ENCODE results near the gene UGT1A9. TPM values are rescaled to one million over a fixed set of nuclear protein-coding genes. Genes with fewer than 3 reads are reported as not detected.

UGT1A9 gene
- polyA plus RNA-seq, 1 donor from 2014 or later: not detected

DNA sequence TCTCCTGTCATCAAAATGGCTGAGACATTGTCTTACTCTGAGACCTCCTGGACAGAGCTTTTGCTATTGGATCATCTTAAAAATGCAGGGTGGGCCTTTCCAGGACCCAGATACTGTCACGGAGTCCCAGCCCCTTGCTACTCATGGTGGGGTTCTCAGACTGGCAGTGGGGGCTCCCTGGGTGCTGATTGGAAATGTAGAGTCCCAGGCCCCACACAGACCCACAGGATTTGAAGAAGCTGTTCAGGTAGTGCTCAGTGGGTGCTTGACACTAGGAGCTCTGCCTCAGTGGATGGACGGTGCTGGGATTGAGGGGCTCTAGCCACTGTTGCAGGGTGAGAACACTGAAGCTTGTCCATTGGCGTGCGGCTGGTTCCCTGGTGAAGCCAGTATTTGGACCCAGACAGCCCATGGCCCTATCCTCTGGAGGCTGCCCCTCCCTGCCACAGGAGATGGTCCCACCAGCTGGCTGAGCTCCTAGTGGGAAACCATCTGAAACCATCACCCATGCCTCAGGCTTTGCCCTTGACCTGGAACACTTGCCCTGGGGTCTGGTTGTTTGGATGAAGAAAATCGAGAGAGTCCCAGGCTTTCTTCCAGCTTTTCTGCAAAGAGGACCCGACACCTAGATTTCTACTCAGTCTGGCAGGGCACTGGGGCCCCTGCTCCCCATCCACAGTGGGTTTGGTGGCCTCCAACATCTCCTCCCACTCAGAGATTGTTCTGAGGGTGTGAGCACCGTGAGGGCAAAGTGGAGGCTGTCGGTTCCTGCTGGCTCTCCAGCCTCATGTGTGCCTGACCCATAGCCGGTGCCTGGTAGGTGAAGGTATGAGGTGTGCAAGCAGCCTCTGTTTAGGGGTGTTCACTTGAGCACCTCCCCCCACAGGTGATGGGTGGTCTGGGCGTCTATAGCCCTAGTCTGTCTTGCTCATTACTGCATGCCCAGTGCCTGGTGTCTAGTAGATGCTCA lies 136.6 kb downstream of the UGT1A9 start:
- no peak for TF ChIP-seq SMC3 (conservative IDR thresholded peaks at IDR 0.05; ENCODE audit: poor library complexity)
- no peak for TF ChIP-seq EP300 (conservative IDR thresholded peaks at IDR 0.05; ENCODE audit: poor library complexity, severe bottlenecking)
- TF ChIP-seq RAD21 (conservative IDR thresholded peaks at IDR 0.05): no peak
- TF ChIP-seq POLR2AphosphoS5 (IDR thresholded peaks at IDR 0.05): no peak
- TF ChIP-seq, protein P1, sequence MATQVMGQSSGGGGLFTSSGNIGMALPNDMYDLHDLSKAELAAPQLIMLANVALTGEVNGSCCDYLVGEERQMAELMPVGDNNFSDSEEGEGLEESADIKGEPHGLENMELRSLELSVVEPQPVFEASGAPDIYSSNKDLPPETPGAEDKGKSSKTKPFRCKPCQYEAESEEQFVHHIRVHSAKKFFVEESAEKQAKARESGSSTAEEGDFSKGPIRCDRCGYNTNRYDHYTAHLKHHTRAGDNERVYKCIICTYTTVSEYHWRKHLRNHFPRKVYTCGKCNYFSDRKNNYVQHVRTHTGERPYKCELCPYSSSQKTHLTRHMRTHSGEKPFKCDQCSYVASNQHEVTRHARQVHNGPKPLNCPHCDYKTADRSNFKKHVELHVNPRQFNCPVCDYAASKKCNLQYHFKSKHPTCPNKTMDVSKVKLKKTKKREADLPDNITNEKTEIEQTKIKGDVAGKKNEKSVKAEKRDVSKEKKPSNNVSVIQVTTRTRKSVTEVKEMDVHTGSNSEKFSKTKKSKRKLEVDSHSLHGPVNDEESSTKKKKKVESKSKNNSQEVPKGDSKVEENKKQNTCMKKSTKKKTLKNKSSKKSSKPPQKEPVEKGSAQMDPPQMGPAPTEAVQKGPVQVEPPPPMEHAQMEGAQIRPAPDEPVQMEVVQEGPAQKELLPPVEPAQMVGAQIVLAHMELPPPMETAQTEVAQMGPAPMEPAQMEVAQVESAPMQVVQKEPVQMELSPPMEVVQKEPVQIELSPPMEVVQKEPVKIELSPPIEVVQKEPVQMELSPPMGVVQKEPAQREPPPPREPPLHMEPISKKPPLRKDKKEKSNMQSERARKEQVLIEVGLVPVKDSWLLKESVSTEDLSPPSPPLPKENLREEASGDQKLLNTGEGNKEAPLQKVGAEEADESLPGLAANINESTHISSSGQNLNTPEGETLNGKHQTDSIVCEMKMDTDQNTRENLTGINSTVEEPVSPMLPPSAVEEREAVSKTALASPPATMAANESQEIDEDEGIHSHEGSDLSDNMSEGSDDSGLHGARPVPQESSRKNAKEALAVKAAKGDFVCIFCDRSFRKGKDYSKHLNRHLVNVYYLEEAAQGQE (IDR thresholded peaks at IDR 0.05; ENCODE audit: borderline replicate concordance): no peak
- TF ChIP-seq EZH2 (IDR thresholded peaks at IDR 0.05; ENCODE audit: borderline replicate concordance, insufficient read depth, low read length, poor library complexity, severe bottlenecking): no peak
- TF ChIP-seq TAF1 (IDR thresholded peaks at IDR 0.05; ENCODE audit: low read depth): no peak
- TF ChIP-seq, protein P2, sequence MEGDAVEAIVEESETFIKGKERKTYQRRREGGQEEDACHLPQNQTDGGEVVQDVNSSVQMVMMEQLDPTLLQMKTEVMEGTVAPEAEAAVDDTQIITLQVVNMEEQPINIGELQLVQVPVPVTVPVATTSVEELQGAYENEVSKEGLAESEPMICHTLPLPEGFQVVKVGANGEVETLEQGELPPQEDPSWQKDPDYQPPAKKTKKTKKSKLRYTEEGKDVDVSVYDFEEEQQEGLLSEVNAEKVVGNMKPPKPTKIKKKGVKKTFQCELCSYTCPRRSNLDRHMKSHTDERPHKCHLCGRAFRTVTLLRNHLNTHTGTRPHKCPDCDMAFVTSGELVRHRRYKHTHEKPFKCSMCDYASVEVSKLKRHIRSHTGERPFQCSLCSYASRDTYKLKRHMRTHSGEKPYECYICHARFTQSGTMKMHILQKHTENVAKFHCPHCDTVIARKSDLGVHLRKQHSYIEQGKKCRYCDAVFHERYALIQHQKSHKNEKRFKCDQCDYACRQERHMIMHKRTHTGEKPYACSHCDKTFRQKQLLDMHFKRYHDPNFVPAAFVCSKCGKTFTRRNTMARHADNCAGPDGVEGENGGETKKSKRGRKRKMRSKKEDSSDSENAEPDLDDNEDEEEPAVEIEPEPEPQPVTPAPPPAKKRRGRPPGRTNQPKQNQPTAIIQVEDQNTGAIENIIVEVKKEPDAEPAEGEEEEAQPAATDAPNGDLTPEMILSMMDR (IDR thresholded peaks at IDR 0.05; ENCODE audit: poor library complexity, severe bottlenecking): no peak
- TF ChIP-seq MXI1 (conservative IDR thresholded peaks at IDR 0.05; ENCODE audit: poor library complexity, severe bottlenecking): no peak
- H3K27ac ChIP-seq (ENCODE audit: low read length): no peak overlapping the region
- H3K79me2 ChIP-seq (replicated peaks; ENCODE audit: insufficient read depth, low read length): no peaks in the 10 kb centered on the region
- H3K27me3 ChIP-seq (ENCODE audit: insufficient read depth, low read depth, low read length): no peaks in the 10 kb centered on the region
- H3K9me2 ChIP-seq (ENCODE audit: insufficient read depth, low read length): no peaks in the 10 kb centered on the region
- no peak overlapping the region for H3K4me3 ChIP-seq (ENCODE audit: low read length)
- no peak overlapping the region for H3K9ac ChIP-seq (ENCODE audit: low read length)
- H2AFZ ChIP-seq (ENCODE audit: low read depth, low read length): no peak overlapping the region
- no peaks in the 10 kb centered on the region for H3F3A ChIP-seq (ENCODE audit: insufficient read depth, low read length, poor library complexity, severe bottlenecking)
- H3K4me2 ChIP-seq (ENCODE audit: low read length): no peak overlapping the region
- H3K36me3 ChIP-seq (ENCODE audit: insufficient read depth, low read length): no peaks in the 10 kb centered on the region
- H4K20me1 ChIP-seq (ENCODE audit: insufficient read depth): no peaks in the 10 kb centered on the region
- no peaks in the 10 kb centered on the region for H3K9me3 ChIP-seq (ENCODE audit: low read length)

DNA sequence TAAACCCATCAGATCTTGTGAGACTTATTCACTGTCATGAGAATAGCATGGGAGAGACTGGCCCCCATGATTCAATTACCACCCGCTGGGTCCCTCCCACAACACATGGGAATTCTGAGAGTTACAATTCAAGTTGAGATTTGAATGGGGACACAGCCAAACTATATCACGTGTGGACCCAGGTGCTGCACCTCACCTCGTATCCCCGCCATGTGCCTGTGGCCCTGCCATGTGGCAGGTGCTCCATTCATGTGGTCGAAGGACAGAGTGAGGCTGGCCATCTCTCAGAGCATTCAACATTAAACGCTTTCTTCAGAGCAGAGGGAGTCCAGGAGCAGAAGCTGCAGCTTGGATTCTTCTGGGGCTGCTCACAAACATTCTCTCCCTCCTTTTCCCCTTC lies 138.7 kb downstream of the UGT1A9 start:
- TF ChIP-seq TAF1 (IDR thresholded peaks at IDR 0.05; ENCODE audit: low read depth) (no peak), MXI1 (conservative IDR thresholded peaks at IDR 0.05; ENCODE audit: poor library complexity, severe bottlenecking) (no peak), SMC3 (conservative IDR thresholded peaks at IDR 0.05; ENCODE audit: poor library complexity) (no peak), EZH2 (IDR thresholded peaks at IDR 0.05; ENCODE audit: borderline replicate concordance, insufficient read depth, low read length, poor library complexity, severe bottlenecking) (no peak)
- Histone ChIP-seq H3K9ac (ENCODE audit: low read length) (no peak overlapping the region), H3K9me2 (ENCODE audit: insufficient read depth, low read length) (no peaks in the 10 kb centered on the region), H3F3A (ENCODE audit: insufficient read depth, low read length, poor library complexity, severe bottlenecking) (no peaks in the 10 kb centered on the region), H3K27me3 (ENCODE audit: insufficient read depth, low read depth, low read length) (no peaks in the 10 kb centered on the region), H3K27ac (ENCODE audit: low read length) (no peak overlapping the region), H2AFZ (ENCODE audit: low read depth, low read length) (no peak overlapping the region), H3K4me2 (ENCODE audit: low read length) (no peak overlapping the region), H3K4me3 (ENCODE audit: low read length) (no peak overlapping the region), H4K20me1 (ENCODE audit: insufficient read depth) (no peaks in the 10 kb centered on the region), H3K9me3 (ENCODE audit: low read length) (no peaks in the 10 kb centered on the region), H3K79me2 (replicated peaks; ENCODE audit: insufficient read depth, low read length) (no peaks in the 10 kb centered on the region), H3K36me3 (ENCODE audit: insufficient read depth, low read length) (no peaks in the 10 kb centered on the region)

All from neural cell (in vitro differentiated cells).